Smooth muscle cell (in vitro differentiated cells): ENCODE data around the gene CXCR4. TPM values are rescaled to one million over a fixed set of nuclear protein-coding genes. Genes with fewer than 3 reads are reported as not detected.

ENCODE experiments used
- DNase-seq: peaks from one replicate; lab custom pipeline; 2025; ENCODE audit not compliant: unreplicated experiment; lab: John Stamatoyannopoulos, UW
- H2AFZ ChIP-seq: fragments of 200-600 bp; sonication (generic); 2 replicates; pipeline ENCODE4 v1.6.0; 2016; ENCODE audit warnings: antibody characterized with exemption, low read depth, mild to moderate bottlenecking
- H3F3A ChIP-seq: fragments of 200-600 bp; sonication (generic); 2 replicates; pipeline ENCODE4 v1.6.0; 2017; ENCODE audit warnings: antibody characterized with exemption, low read depth
- H3K27ac ChIP-seq: fragments of 200-600 bp; sonication (generic); 2 replicates; pipeline ENCODE4 v1.5.1; 2016; ENCODE audit warnings: low read depth, mild to moderate bottlenecking
- H3K27me3 ChIP-seq: fragments of 200-600 bp; sonication (generic); 2 replicates; pipeline ENCODE4 v1.6.1; 2016; ENCODE audit warnings: low read depth, mild to moderate bottlenecking
- H3K36me3 ChIP-seq: fragments of 200-600 bp; sonication (generic); 2 replicates; pipeline ENCODE4 v1.5.1; 2016; ENCODE audit warnings: low read depth
- H3K4me1 ChIP-seq: fragments of 200-600 bp; sonication (generic); 2 replicates; pipeline ENCODE4 v1.5.1; 2016; ENCODE audit warnings: low read depth
- H3K4me2 ChIP-seq: fragments of 200-600 bp; sonication (generic); 2 replicates; pipeline ENCODE4 v1.6.0; 2016; ENCODE audit warnings: mild to moderate bottlenecking
- H3K4me3 ChIP-seq: fragments of 200-600 bp; sonication (generic); 2 replicates; pipeline ENCODE4 v1.5.1; 2016; ENCODE audit warnings: mild to moderate bottlenecking
- H3K79me2 ChIP-seq: fragments of 200-600 bp; sonication (generic); 2 replicates; pipeline ENCODE4 v1.6.0; 2016; ENCODE audit warnings: low read depth, mild to moderate bottlenecking
- H3K9ac ChIP-seq: fragments of 200-600 bp; sonication (generic); 2 replicates; pipeline ENCODE4 v1.6.0; 2016; ENCODE audit warnings: low read depth
- H3K9me3 ChIP-seq: fragments of 200-600 bp; sonication (generic); replicated peaks from 2 replicates; pipeline ENCODE4 v1.5.1; 2016; ENCODE audit warnings: low read depth
- H4K20me1 ChIP-seq: fragments of 200-600 bp; sonication (generic); 2 replicates; pipeline ENCODE4 v1.6.0; 2016; ENCODE audit warnings: low read depth
- WGBS: methylation state at CpG from one replicate; pipeline ENCODE4 v1.1.7; 2016; ENCODE audit warnings: low lambda C conversion rate; 5-methylcytosine and 5-hydroxymethylcytosine counted together
- polyA plus RNA-seq: library from polyadenylated mRNA; unstranded; fragments of >200 nt; fragmentation: Nextera tagmentation; extraction: Ambion mirVana; gene quantifications from 2 replicates; pipeline ENCODE4 v1.2.1, GENCODE V29; 2016
- total RNA-seq: library from RNA; depleted of rRNA; stranded (reverse); fragments of >200 nt; gene quantifications from 2 replicates; pipeline ENCODE4 v1.2.3, GENCODE V29; 2014
- TF ChIP-seq, protein P1 (sequence below): fragments of 200-600 bp; sonication (generic); IDR thresholded peaks from 2 replicates; pipeline ENCODE4 v1.5.1; 2017; ENCODE audit warnings: borderline replicate concordance, mild to moderate bottlenecking, antibody characterized with exemption; ENCODE audit not compliant: insufficient read depth, poor library complexity, severe bottlenecking

CXCR4 gene
- total and polyA plus RNA-seq, 2 experiments from 2014 or later, result 2.8 to 4.0 TPM

- H3K27me3 ChIP-seq, result peaks cover 15% of the 10 kb centered on the region
- H3F3A ChIP-seq, result no peaks in the 10 kb centered on the region
- DNase-seq, result no peak
- no peak overlapping the region for H2AFZ ChIP-seq
- no peaks in the 10 kb centered on the region for H3K79me2 ChIP-seq
- peaks cover 2% of the 10 kb centered on the region for H3K4me1 ChIP-seq
- TF ChIP-seq, protein P1, sequence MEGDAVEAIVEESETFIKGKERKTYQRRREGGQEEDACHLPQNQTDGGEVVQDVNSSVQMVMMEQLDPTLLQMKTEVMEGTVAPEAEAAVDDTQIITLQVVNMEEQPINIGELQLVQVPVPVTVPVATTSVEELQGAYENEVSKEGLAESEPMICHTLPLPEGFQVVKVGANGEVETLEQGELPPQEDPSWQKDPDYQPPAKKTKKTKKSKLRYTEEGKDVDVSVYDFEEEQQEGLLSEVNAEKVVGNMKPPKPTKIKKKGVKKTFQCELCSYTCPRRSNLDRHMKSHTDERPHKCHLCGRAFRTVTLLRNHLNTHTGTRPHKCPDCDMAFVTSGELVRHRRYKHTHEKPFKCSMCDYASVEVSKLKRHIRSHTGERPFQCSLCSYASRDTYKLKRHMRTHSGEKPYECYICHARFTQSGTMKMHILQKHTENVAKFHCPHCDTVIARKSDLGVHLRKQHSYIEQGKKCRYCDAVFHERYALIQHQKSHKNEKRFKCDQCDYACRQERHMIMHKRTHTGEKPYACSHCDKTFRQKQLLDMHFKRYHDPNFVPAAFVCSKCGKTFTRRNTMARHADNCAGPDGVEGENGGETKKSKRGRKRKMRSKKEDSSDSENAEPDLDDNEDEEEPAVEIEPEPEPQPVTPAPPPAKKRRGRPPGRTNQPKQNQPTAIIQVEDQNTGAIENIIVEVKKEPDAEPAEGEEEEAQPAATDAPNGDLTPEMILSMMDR, result no peak
- H3K27ac ChIP-seq, result no peak overlapping the region
- no peak overlapping the region for H3K4me2 ChIP-seq
- H3K4me3 ChIP-seq, result no peak overlapping the region
- WGBS, result 86% methylated on average over 8 of the region's 8 CpGs
- no peak overlapping the region for H3K9ac ChIP-seq
- no peaks in the 10 kb centered on the region for H4K20me1 ChIP-seq
- no peaks in the 10 kb centered on the region for H3K36me3 ChIP-seq
- H3K9me3 ChIP-seq, result no peaks in the 10 kb centered on the region
Observed at GRCh38 chr2:136135921-136136906, 18.3 kb upstream of the CXCR4 start.

- DNase-seq, result no peak
- Histone ChIP-seq H3K9me3 (no peaks in the 10 kb centered on the region), H3F3A (no peaks in the 10 kb centered on the region), H3K27me3 (peaks cover 7% of the 10 kb centered on the region), H3K4me3 (no peak overlapping the region), H3K4me2 (no peak overlapping the region), H2AFZ (no peak overlapping the region), H3K79me2 (no peaks in the 10 kb centered on the region), H3K36me3 (no peaks in the 10 kb centered on the region), H3K4me1 (no peaks in the 10 kb centered on the region), H3K9ac (no peak overlapping the region), H4K20me1 (no peaks in the 10 kb centered on the region), H3K27ac (no peak overlapping the region)
- TF ChIP-seq, protein P1, result no peak
Observed at GRCh38 chr2:136135462-136135861, 17.5 kb upstream of the CXCR4 start.

- H3K4me1 ChIP-seq, result no peaks in the 10 kb centered on the region
- DNase-seq, result no peak
- no peak overlapping the region for H3K4me3 ChIP-seq
- H3F3A ChIP-seq, result no peaks in the 10 kb centered on the region
- peaks cover 7% of the 10 kb centered on the region for H3K27me3 ChIP-seq
- no peak overlapping the region for H3K4me2 ChIP-seq
- no peaks in the 10 kb centered on the region for H3K79me2 ChIP-seq
- no peaks in the 10 kb centered on the region for H3K36me3 ChIP-seq
- H3K9ac ChIP-seq, result no peak overlapping the region
- TF ChIP-seq, protein P1, result no peak
- no peak overlapping the region for H2AFZ ChIP-seq
- no peaks in the 10 kb centered on the region for H3K9me3 ChIP-seq
- no peaks in the 10 kb centered on the region for H4K20me1 ChIP-seq
- H3K27ac ChIP-seq, result no peak overlapping the region
- 69% methylated on average over 2 of the region's 2 CpGs for whole genome bisulfite sequencing
Observed at GRCh38 chr2:136134126-136134525, 16.2 kb upstream of the CXCR4 start.
